A549 (cell line): ENCODE results near the gene ABCC5.

ENCODE experiments used
- BHLHE40 ChIP-seq: IDR thresholded peaks from 2 replicates; pipeline ENCODE4 v1.6.1; 2012; ENCODE audit warnings: low read depth, low read length, inconsistent platforms
- CTCF ChIP-seq: fragments of >200 bp; sonication (Bioruptor Twin); formaldehyde crosslinking; IDR thresholded peaks from 3 replicates; pipeline ENCODE4 v1.5.1; 2016
- EP300 ChIP-seq, 2 experiments: fragments of >200 bp; sonication (Bioruptor Twin); formaldehyde crosslinking; IDR thresholded peaks; 2 replicates in 1 of 2; 3 replicates in 1 of 2; pipeline ENCODE4 v1.6.1; 2016 to 2017
- KDM1A ChIP-seq: fragments of 200-600 bp; sonication (generic); IDR thresholded peaks from 2 replicates; pipeline ENCODE4 v1.6.1; 2016; ENCODE audit warnings: low read depth, mild to moderate bottlenecking
- MAZ ChIP-seq: fragments of 150-350 bp; IDR thresholded peaks from 2 replicates; pipeline ENCODE4 v1.6.1; 2014; ENCODE audit warnings: antibody characterized with exemption, low read depth, low read length, borderline replicate concordance
- NFE2L2 ChIP-seq: fragments of 150-350 bp; conservative IDR thresholded peaks from 2 replicates; pipeline ENCODE4 v1.6.1; 2014; ENCODE audit warnings: low read length
- POLR2A ChIP-seq: IDR thresholded peaks from 2 replicates; pipeline ENCODE4 v1.6.1; 2012; ENCODE audit warnings: mild to moderate bottlenecking, low read length
- SMC3 ChIP-seq: fragments of >200 bp; sonication (Bioruptor Twin); formaldehyde crosslinking; IDR thresholded peaks from 3 replicates; pipeline ENCODE4 v1.6.1; 2018; ENCODE audit warnings: inconsistent platforms

- TF ChIP-seq SMC3 (no peak), EP300 (IDR thresholded peaks at IDR 0.05) (no peak), CTCF (no peak), POLR2A (no peak), NFE2L2 (no peak), MAZ (no peak), BHLHE40 (no peak), KDM1A (no peak)
Observed at GRCh38 chr3:183911763-183912506, 105.7 kb downstream of the ABCC5 start.
